GM20431 (cell line): ENCODE data around the gene HEXD.
"Not testable (repeated sequence)": the region's sequence is repeated elsewhere in the genome, so short reads cannot be mapped to it uniquely, and the experiment has no call there.

Source experiments
- in situ Hi-C: fragments of 300-500 bp; cut with MseI, MboI; formaldehyde crosslinking; loops from one replicate; pipeline ENCODE4 v1.15.0; 2020; ENCODE audit warnings: low sequenced_read_pairs; ENCODE audit not compliant: unreplicated experiment

HEXD gene

GRCh38 chr17:82382220-82382932 lies 35.8 kb upstream of the HEXD start:
- in situ Hi-C loops: not testable (repeated sequence)

GRCh38 chr17:82382933-82383255 lies 35.3 kb upstream of the HEXD start:
- in situ Hi-C loops: no loop called here

GRCh38 chr17:82383411-82383810 lies 34.7 kb upstream of the HEXD start:
- in situ Hi-C loops: no loop called here

- in situ Hi-C loops: no loop called here
Observed at GRCh38 chr17:82384051-82384729, 34.0 kb upstream of the HEXD start.

GRCh38 chr17:82384730-82385481 lies 33.2 kb upstream of the HEXD start:
- in situ Hi-C loops: no loop called here

GRCh38 chr17:82385559-82386254 lies 32.4 kb upstream of the HEXD start:
- in situ Hi-C loops: no loop called here

- in situ Hi-C loops: no loop called here
Observed at GRCh38 chr17:82386255-82386831, 31.8 kb upstream of the HEXD start.

- in situ Hi-C loops: no loop called here
Observed at GRCh38 chr17:82386881-82387704, 31.1 kb upstream of the HEXD start.

- in situ Hi-C loops: no loop called here
Observed at GRCh38 chr17:82387705-82388106, 30.4 kb upstream of the HEXD start.

- in situ Hi-C loops: no loop called here
Observed at GRCh38 chr17:82388223-82388921, 29.8 kb upstream of the HEXD start.

- in situ Hi-C loops: no loop called here
Observed at GRCh38 chr17:82388922-82389283, 29.2 kb upstream of the HEXD start.

- in situ Hi-C loops: no loop called here
Observed at GRCh38 chr17:82389379-82389778, 28.8 kb upstream of the HEXD start.

GRCh38 chr17:82390015-82390859 lies 27.9 kb upstream of the HEXD start:
- in situ Hi-C loops: no loop called here

GRCh38 chr17:82390860-82391435 lies 27.2 kb upstream of the HEXD start:
- in situ Hi-C loops: no loop called here

GRCh38 chr17:82391496-82392066 lies 26.6 kb upstream of the HEXD start:
- in situ Hi-C loops: no loop called here

GRCh38 chr17:82392209-82392920 lies 25.8 kb upstream of the HEXD start:
- in situ Hi-C loops: no loop called here

GRCh38 chr17:82392941-82393340 lies 25.2 kb upstream of the HEXD start:
- in situ Hi-C loops: no loop called here
